ENCODE results near the gene DSPP. TPM values are rescaled to one million over a fixed set of nuclear protein-coding genes. Genes with fewer than 3 reads are reported as not detected.

DSPP gene
- total and polyA plus RNA-seq, 2 experiments from 2014 or later = not detected

- 80 to 95% methylated on average over 1 of the region's 1 CpG for WGBS, 2 experiments (ENCODE audit: low coverage in 1 of 2, low lambda C conversion rate in 2 of 2, missing lambda C conversion rate in 2 of 2)
- no peaks in the 10 kb centered on the region for H3K4me1 ChIP-seq (ENCODE audit: insufficient read depth)
- DNase-seq = no peak
- no peak overlapping the region for H3K4me2 ChIP-seq (ENCODE audit: unreplicated experiment)
- H3K36me3 ChIP-seq (ENCODE audit: low read depth) = no peaks in the 10 kb centered on the region
- no peak overlapping the region for H3K9ac ChIP-seq
- H2AFZ ChIP-seq = no peak overlapping the region
- in situ Hi-C loops (cut with MboI) = no loop called here
- H3K4me3 ChIP-seq = no peak overlapping the region
- H3K9me3 ChIP-seq (ENCODE audit: low read depth) = no peaks in the 10 kb centered on the region
- H3K27me3 ChIP-seq (replicated peaks; ENCODE audit: insufficient read depth) = no peaks in the 10 kb centered on the region
- TF ChIP-seq EZH2 (IDR thresholded peaks at IDR 0.05; ENCODE audit: insufficient read depth, poor library complexity, severe bottlenecking) (no peak), EZH2phosphoT487 (IDR thresholded peaks at IDR 0.05; ENCODE audit: insufficient read depth, low read depth) (no peak)
- H4K20me1 ChIP-seq (ENCODE audit: insufficient read depth) = no peaks in the 10 kb centered on the region
- no peaks in the 10 kb centered on the region for H3K79me2 ChIP-seq (ENCODE audit: insufficient read depth)
- no peaks in the 10 kb centered on the region for H3F3A ChIP-seq (ENCODE audit: insufficient read depth)
- no peaks in the 10 kb centered on the region for H3K9me2 ChIP-seq (ENCODE audit: insufficient read depth)
- H3K27ac ChIP-seq = no peak overlapping the region
Observed at GRCh38 chr4:87575408-87575807, 32.9 kb upstream of the DSPP start.

GRCh38 chr4:87575983-87576382 lies 32.3 kb upstream of the DSPP start:
- Histone ChIP-seq H4K20me1 (ENCODE audit: insufficient read depth) (no peaks in the 10 kb centered on the region), H3K4me2 (ENCODE audit: unreplicated experiment) (no peak overlapping the region), H3K9me3 (ENCODE audit: low read depth) (no peaks in the 10 kb centered on the region), H3K9ac (no peak overlapping the region), H3K4me3 (no peak overlapping the region), H3K79me2 (ENCODE audit: insufficient read depth) (no peaks in the 10 kb centered on the region), H3K27ac (no peak overlapping the region), H3K36me3 (ENCODE audit: low read depth) (no peaks in the 10 kb centered on the region), H3K27me3 (replicated peaks; ENCODE audit: insufficient read depth) (no peaks in the 10 kb centered on the region), H3K4me1 (ENCODE audit: insufficient read depth) (no peaks in the 10 kb centered on the region), H3F3A (ENCODE audit: insufficient read depth) (no peaks in the 10 kb centered on the region), H3K9me2 (ENCODE audit: insufficient read depth) (no peaks in the 10 kb centered on the region), H2AFZ (no peak overlapping the region)
- no peak for DNase-seq
- in situ Hi-C loops (cut with MboI) = no loop called here
- TF ChIP-seq EZH2 (IDR thresholded peaks at IDR 0.05; ENCODE audit: insufficient read depth, poor library complexity, severe bottlenecking) = no peak
- no peak for TF ChIP-seq EZH2phosphoT487 (IDR thresholded peaks at IDR 0.05; ENCODE audit: insufficient read depth, low read depth)

- Histone ChIP-seq H3K9ac (no peak overlapping the region), H3K4me2 (ENCODE audit: unreplicated experiment) (no peak overlapping the region), H3F3A (ENCODE audit: insufficient read depth) (no peaks in the 10 kb centered on the region), H3K79me2 (ENCODE audit: insufficient read depth) (no peaks in the 10 kb centered on the region), H3K27ac (no peak overlapping the region), H4K20me1 (ENCODE audit: insufficient read depth) (no peaks in the 10 kb centered on the region), H3K36me3 (ENCODE audit: low read depth) (no peaks in the 10 kb centered on the region), H3K9me3 (ENCODE audit: low read depth) (no peaks in the 10 kb centered on the region), H3K27me3 (replicated peaks; ENCODE audit: insufficient read depth) (no peaks in the 10 kb centered on the region), H3K4me3 (no peak overlapping the region), H3K4me1 (ENCODE audit: insufficient read depth) (no peaks in the 10 kb centered on the region), H3K9me2 (ENCODE audit: insufficient read depth) (no peaks in the 10 kb centered on the region), H2AFZ (no peak overlapping the region)
- in situ Hi-C loops (cut with MboI) = no loop called here
- DNase-seq = no peak
- TF ChIP-seq EZH2phosphoT487 (IDR thresholded peaks at IDR 0.05; ENCODE audit: insufficient read depth, low read depth) = no peak
- TF ChIP-seq EZH2 (IDR thresholded peaks at IDR 0.05; ENCODE audit: insufficient read depth, poor library complexity, severe bottlenecking) = no peak
- 15 to 24% methylated on average over 2 of the region's 2 CpGs for WGBS, 2 experiments (ENCODE audit: low coverage in 1 of 2, low lambda C conversion rate in 2 of 2, missing lambda C conversion rate in 2 of 2)
Observed at GRCh38 chr4:87579478-87579877, 28.9 kb upstream of the DSPP start.

- Histone ChIP-seq H3K27ac (no peak overlapping the region), H3K4me3 (no peak overlapping the region), H4K20me1 (ENCODE audit: insufficient read depth) (no peaks in the 10 kb centered on the region), H3K9me3 (ENCODE audit: low read depth) (no peaks in the 10 kb centered on the region), H3K27me3 (replicated peaks; ENCODE audit: insufficient read depth) (no peaks in the 10 kb centered on the region), H3K9me2 (ENCODE audit: insufficient read depth) (no peaks in the 10 kb centered on the region), H2AFZ (no peak overlapping the region), H3K79me2 (ENCODE audit: insufficient read depth) (no peaks in the 10 kb centered on the region), H3K9ac (no peak overlapping the region), H3K4me2 (ENCODE audit: unreplicated experiment) (no peak overlapping the region), H3K4me1 (ENCODE audit: insufficient read depth) (no peaks in the 10 kb centered on the region), H3K36me3 (ENCODE audit: low read depth) (no peaks in the 10 kb centered on the region), H3F3A (ENCODE audit: insufficient read depth) (no peaks in the 10 kb centered on the region)
- TF ChIP-seq EZH2phosphoT487 (IDR thresholded peaks at IDR 0.05; ENCODE audit: insufficient read depth, low read depth) (no peak), EZH2 (IDR thresholded peaks at IDR 0.05; ENCODE audit: insufficient read depth, poor library complexity, severe bottlenecking) (no peak)
- in situ Hi-C loops (cut with MboI) = no loop called here
- DNase-seq = no peak
- WGBS, 2 experiments (ENCODE audit: low coverage in 1 of 2, low lambda C conversion rate in 2 of 2, missing lambda C conversion rate in 2 of 2) = 73 to 76% methylated on average over 3 of the region's 3 CpGs
Observed at GRCh38 chr4:87580057-87580456, 28.3 kb upstream of the DSPP start.

GRCh38 chr4:87584222-87584908 lies 24.0 kb upstream of the DSPP start:
- H3K27me3 ChIP-seq (replicated peaks; ENCODE audit: insufficient read depth) = no peaks in the 10 kb centered on the region
- no peak overlapping the region for H3K27ac ChIP-seq
- H3K9me2 ChIP-seq (ENCODE audit: insufficient read depth) = no peaks in the 10 kb centered on the region
- no peaks in the 10 kb centered on the region for H3K36me3 ChIP-seq (ENCODE audit: low read depth)
- no peak overlapping the region for H2AFZ ChIP-seq
- DNase-seq = no peak
- H4K20me1 ChIP-seq (ENCODE audit: insufficient read depth) = no peaks in the 10 kb centered on the region
- no peak overlapping the region for H3K9ac ChIP-seq
- in situ Hi-C loops (cut with MboI) = no loop called here
- peaks cover 9% of the 10 kb centered on the region for H3F3A ChIP-seq (ENCODE audit: insufficient read depth)
- no peaks in the 10 kb centered on the region for H3K79me2 ChIP-seq (ENCODE audit: insufficient read depth)
- H3K4me1 ChIP-seq (ENCODE audit: insufficient read depth) = peaks cover 9% of the 10 kb centered on the region
- H3K4me2 ChIP-seq (ENCODE audit: unreplicated experiment) = no peak overlapping the region
- H3K9me3 ChIP-seq (ENCODE audit: low read depth) = no peaks in the 10 kb centered on the region
- 23 to 27% methylated on average over 2 of the region's 2 CpGs for WGBS, 2 experiments (ENCODE audit: low coverage in 1 of 2, low lambda C conversion rate in 2 of 2, missing lambda C conversion rate in 2 of 2)
- H3K4me3 ChIP-seq = no peak overlapping the region
- TF ChIP-seq EZH2phosphoT487 (IDR thresholded peaks at IDR 0.05; ENCODE audit: insufficient read depth, low read depth) (no peak), EZH2 (IDR thresholded peaks at IDR 0.05; ENCODE audit: insufficient read depth, poor library complexity, severe bottlenecking) (no peak)
